ENCODE data around the gene SLC22A2.
"Not testable (repeated sequence)": the region's sequence is repeated elsewhere in the genome, so short reads cannot be mapped to it uniquely, and the experiment has no call there.

SLC22A2 gene

DNA sequence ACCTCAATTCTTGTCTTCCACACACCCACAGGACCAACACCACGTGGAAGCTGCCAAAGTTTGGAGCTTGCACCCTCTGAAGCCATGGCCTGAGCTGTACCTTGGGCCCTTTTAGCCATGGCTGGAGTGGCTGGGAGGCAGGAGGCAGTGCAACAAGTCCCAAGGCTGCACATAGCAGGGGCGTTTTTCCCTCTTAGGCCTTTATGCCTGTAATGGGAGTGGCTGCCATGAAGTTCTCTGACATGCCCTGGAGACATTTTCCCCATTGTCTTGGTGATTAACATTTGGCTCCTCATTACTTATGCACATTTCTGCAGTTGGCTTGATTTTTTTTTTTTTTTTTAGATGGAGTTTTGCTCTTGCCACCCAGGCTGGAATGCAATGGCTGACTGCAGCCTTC, 45.2 kb upstream of the SLC22A2 start:
- Histone ChIP-seq H3K36me3 (ENCODE audit: control insufficient read depth in 2 of 2, insufficient read depth in 1 of 2, low read length in 2 of 2) (no peaks in the 10 kb centered on the region), H3K27ac (ENCODE audit: extremely low read depth, low read depth, low read length) (no peak overlapping the region), H3K4me1 (ENCODE audit: control insufficient read depth, insufficient read depth, low read length) (no peaks in the 10 kb centered on the region), H3K4me3 (ENCODE audit: low read depth, low read length) (no peak overlapping the region), H3K9me3 (ENCODE audit: control insufficient read depth, insufficient read depth, low read depth, low read length) (no peaks in the 10 kb centered on the region)
- CTCF ChIA-PET: no interaction called here
- no peak for TF ChIP-seq ZNF621 (tag by site-specific recombination; IDR thresholded peaks at IDR 0.05)
- TF ChIP-seq SCRT1 (tag by site-specific recombination; IDR thresholded peaks at IDR 0.05; ENCODE audit: borderline replicate concordance): no peak
- no peak for TF ChIP-seq ZNF660 (tag by site-specific recombination; IDR thresholded peaks at IDR 0.05)
- 0 out of 2 replicates have a peak, but pooled peaks have one; percentile 20 for TF ChIP-seq ZNF585B (tag by site-specific recombination; IDR thresholded peaks at IDR 0.05)
- POLR2A ChIA-PET: no interaction called here

- POLR2A ChIA-PET; H3K4me1 ChIP-seq (ENCODE audit: control insufficient read depth, insufficient read depth, low read length); H3K36me3 ChIP-seq (ENCODE audit: control insufficient read depth in 2 of 2, insufficient read depth in 1 of 2, low read length in 2 of 2); H3K27ac ChIP-seq (ENCODE audit: extremely low read depth, low read depth, low read length); H3K9me3 ChIP-seq (ENCODE audit: control insufficient read depth, insufficient read depth, low read depth, low read length); H3K4me3 ChIP-seq (ENCODE audit: low read depth, low read length): not testable (repeated sequence)
- TF ChIP-seq SETDB1 (IDR thresholded peaks at IDR 0.05; ENCODE audit: insufficient read length, low read length): peak; percentile 38
- CTCF ChIA-PET: interaction anchor here (0.6 kb wide), 1 partner anchor 349 kb away, joined by 4 read pairs; no protein-coding TSS in a partner anchor
These were observed 43.9 kb upstream of the SLC22A2 start for GRCh38 chr6:160302431-160303082.

- no peaks in the 10 kb centered on the region for H3K36me3 ChIP-seq (ENCODE audit: control insufficient read depth in 2 of 2, insufficient read depth in 1 of 2, low read length in 2 of 2)
- H3K4me3 ChIP-seq (ENCODE audit: low read depth, low read length): no peak overlapping the region
- TF ChIP-seq ZBTB1 (tag by site-specific recombination; IDR thresholded peaks at IDR 0.05) (no peak), ZNF404 (tag by site-specific recombination; IDR thresholded peaks at IDR 0.05) (no peak), ZNF398 (tag by site-specific recombination; IDR thresholded peaks at IDR 0.05) (no peak), ZNF302 (tag by site-specific recombination; IDR thresholded peaks at IDR 0.05; ENCODE audit: low read depth) (no peak), ZNF221 (tag by site-specific recombination; IDR thresholded peaks at IDR 0.05; ENCODE audit: borderline replicate concordance) (no peak), ZNF366 (tag by site-specific recombination; conservative IDR thresholded peaks at IDR 0.05) (no peak), SCRT1 (tag by site-specific recombination; IDR thresholded peaks at IDR 0.05; ENCODE audit: borderline replicate concordance) (no peak), ZNF416 (tag by site-specific recombination; IDR thresholded peaks at IDR 0.05) (no peak), ZNF23 (tag by site-specific recombination; IDR thresholded peaks at IDR 0.05; ENCODE audit: borderline replicate concordance) (no peak), ZNF514 (tag by site-specific recombination; IDR thresholded peaks at IDR 0.05) (no peak), ZSCAN16 (tag by site-specific recombination; IDR thresholded peaks at IDR 0.05) (no peak)
- TF ChIP-seq, protein P1, sequence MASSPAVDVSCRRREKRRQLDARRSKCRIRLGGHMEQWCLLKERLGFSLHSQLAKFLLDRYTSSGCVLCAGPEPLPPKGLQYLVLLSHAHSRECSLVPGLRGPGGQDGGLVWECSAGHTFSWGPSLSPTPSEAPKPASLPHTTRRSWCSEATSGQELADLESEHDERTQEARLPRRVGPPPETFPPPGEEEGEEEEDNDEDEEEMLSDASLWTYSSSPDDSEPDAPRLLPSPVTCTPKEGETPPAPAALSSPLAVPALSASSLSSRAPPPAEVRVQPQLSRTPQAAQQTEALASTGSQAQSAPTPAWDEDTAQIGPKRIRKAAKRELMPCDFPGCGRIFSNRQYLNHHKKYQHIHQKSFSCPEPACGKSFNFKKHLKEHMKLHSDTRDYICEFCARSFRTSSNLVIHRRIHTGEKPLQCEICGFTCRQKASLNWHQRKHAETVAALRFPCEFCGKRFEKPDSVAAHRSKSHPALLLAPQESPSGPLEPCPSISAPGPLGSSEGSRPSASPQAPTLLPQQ (tag by site-specific recombination; IDR thresholded peaks at IDR 0.05): no peak
- TF ChIP-seq, protein P2, sequence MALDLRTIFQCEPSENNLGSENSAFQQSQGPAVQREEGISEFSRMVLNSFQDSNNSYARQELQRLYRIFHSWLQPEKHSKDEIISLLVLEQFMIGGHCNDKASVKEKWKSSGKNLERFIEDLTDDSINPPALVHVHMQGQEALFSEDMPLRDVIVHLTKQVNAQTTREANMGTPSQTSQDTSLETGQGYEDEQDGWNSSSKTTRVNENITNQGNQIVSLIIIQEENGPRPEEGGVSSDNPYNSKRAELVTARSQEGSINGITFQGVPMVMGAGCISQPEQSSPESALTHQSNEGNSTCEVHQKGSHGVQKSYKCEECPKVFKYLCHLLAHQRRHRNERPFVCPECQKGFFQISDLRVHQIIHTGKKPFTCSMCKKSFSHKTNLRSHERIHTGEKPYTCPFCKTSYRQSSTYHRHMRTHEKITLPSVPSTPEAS (tag by site-specific recombination; IDR thresholded peaks at IDR 0.05): no peak
- no peak overlapping the region for H3K27ac ChIP-seq (ENCODE audit: extremely low read depth, low read depth, low read length)
- ChIA-PET CTCF (interaction anchor here (0.6 kb wide), 1 partner anchor 11 kb away, joined by 3 read pairs; no protein-coding TSS in a partner anchor), POLR2A (no interaction called here)
- H3K4me1 ChIP-seq (ENCODE audit: control insufficient read depth, insufficient read depth, low read length): no peaks in the 10 kb centered on the region
- no peaks in the 10 kb centered on the region for H3K9me3 ChIP-seq (ENCODE audit: control insufficient read depth, insufficient read depth, low read depth, low read length)
These were observed 42.7 kb upstream of the SLC22A2 start for GRCh38 chr6:160301339-160301738.
